Memory B cell (primary cell): Measurements from ENCODE around the gene PCNX2.

ENCODE experiments used
- ATAC-seq: fragments of 150-1000 bp; cut with Tn5 transposase; 2 replicates; pipeline ENCODE4 v1.10.0; 2021; ENCODE audit warnings: low read depth, mild to moderate bottlenecking, moderate library complexity
- DNase-seq, 2 donors: peaks; one replicate each; pipeline ENCODE4 v3.0.0; 2022; ENCODE audit warnings: low spot score in 2 of 2
- H3K27ac Mint-ChIP-seq: one replicate; pipeline ENCODE4 v1.8.0; 2022; ENCODE audit warnings: mild to moderate bottlenecking, moderate library complexity, mixed read lengths
- H3K27me3 Mint-ChIP-seq: one replicate; pipeline ENCODE4 v1.8.0; 2022; ENCODE audit warnings: mixed read lengths
- H3K36me3 Mint-ChIP-seq: one replicate; pipeline ENCODE4 v1.8.0; 2022; ENCODE audit warnings: mild to moderate bottlenecking, mixed read lengths
- H3K4me1 Mint-ChIP-seq: one replicate; pipeline ENCODE4 v1.8.0; 2022; ENCODE audit warnings: mixed read lengths
- H3K4me3 Mint-ChIP-seq: one replicate; pipeline ENCODE4 v1.8.0; 2022; ENCODE audit warnings: mild to moderate bottlenecking, moderate library complexity, mixed read lengths
- H3K9me3 Mint-ChIP-seq: one replicate; pipeline ENCODE4 v1.8.0; 2022; ENCODE audit warnings: mixed read lengths

Gene PCNX2

GRCh38 chr1:232937741-232938375 lies 357.7 kb downstream of the PCNX2 start:
- peaks cover 18% of the 10 kb centered on the region for H3K27me3 Mint-ChIP-seq
- H3K36me3 Mint-ChIP-seq, result no peaks in the 10 kb centered on the region
- peaks cover 4% of the 10 kb centered on the region for H3K9me3 Mint-ChIP-seq
- ATAC-seq, result no peak
- no peak for DNase-seq
- no peaks in the 10 kb centered on the region for H3K4me1 Mint-ChIP-seq
- no peak overlapping the region for H3K4me3 Mint-ChIP-seq
- no peak overlapping the region for H3K27ac Mint-ChIP-seq

GRCh38 chr1:232936941-232937340 lies 358.6 kb downstream of the PCNX2 start:
- no peak for ATAC-seq
- no peak overlapping the region for H3K4me3 Mint-ChIP-seq
- no peaks in the 10 kb centered on the region for H3K36me3 Mint-ChIP-seq
- DNase-seq, result no peak
- H3K9me3 Mint-ChIP-seq, result peaks cover 4% of the 10 kb centered on the region
- peaks cover 18% of the 10 kb centered on the region for H3K27me3 Mint-ChIP-seq
- H3K27ac Mint-ChIP-seq, result no peak overlapping the region
- H3K4me1 Mint-ChIP-seq, result no peaks in the 10 kb centered on the region
